Stimulated activated CD4-positive, alpha-beta T cell treated with anti-CD3 and anti-CD28 coated beads, Interleukin-4, amount 100 ng/mL, for 1 hour (primary cell): ENCODE data around the gene ASF1B.
"Not testable (repeated sequence)": the region's sequence is repeated elsewhere in the genome, so short reads cannot be mapped to it uniquely, and the experiment has no call there.

Experiments
- DNase-seq: peaks from one replicate; pipeline ENCODE4 v3.0.0-alpha.2; 2020

The ASF1B gene

GRCh38 chr19:14159059-14159458 is 22.7 kb upstream of the ASF1B start:
- DNase-seq = no peak

GRCh38 chr19:14158276-14159023 is 22.1 kb upstream of the ASF1B start:
- DNase-seq = no peak

- no peak for DNase-seq
Measured at GRCh38 chr19:14156971-14157717, 20.8 kb upstream of the ASF1B start.

GRCh38 chr19:14156122-14156521 is 19.7 kb upstream of the ASF1B start:
- DNase-seq = no peak

GRCh38 chr19:14155371-14155770 is 19.0 kb upstream of the ASF1B start:
- no peak for DNase-seq

GRCh38 chr19:14152713-14153112 is 16.3 kb upstream of the ASF1B start:
- no peak for DNase-seq

- no peak for DNase-seq
Measured at GRCh38 chr19:14150770-14151661, 14.6 kb upstream of the ASF1B start.

- no peak for DNase-seq
Measured at GRCh38 chr19:14150041-14150769, 13.8 kb upstream of the ASF1B start.

GRCh38 chr19:14149509-14149994 is 13.2 kb upstream of the ASF1B start:
- DNase-seq = peak; percentile 43

GRCh38 chr19:14148751-14149410 is 12.5 kb upstream of the ASF1B start:
- DNase-seq = no peak

- peak; percentile 54 for DNase-seq
Measured at GRCh38 chr19:14147797-14148605, 11.6 kb upstream of the ASF1B start.

- no peak for DNase-seq
Measured at GRCh38 chr19:14146789-14147216, 10.4 kb upstream of the ASF1B start.

- DNase-seq = not testable (repeated sequence)
Measured at GRCh38 chr19:14146169-14146568, 9.8 kb upstream of the ASF1B start.

GRCh38 chr19:14145381-14145780 is 9.0 kb upstream of the ASF1B start:
- DNase-seq = no peak

- DNase-seq = no peak
Measured at GRCh38 chr19:14142262-14143190, 6.1 kb upstream of the ASF1B start.

- DNase-seq = no peak
Measured at GRCh38 chr19:14141041-14141440, 4.7 kb upstream of the ASF1B start.

- DNase-seq = no peak
Measured at GRCh38 chr19:14139944-14140343, 3.6 kb upstream of the ASF1B start.

GRCh38 chr19:14138576-14139265 is 2.3 kb upstream of the ASF1B start:
- no peak for DNase-seq

GRCh38 chr19:14135985-14136508 is 342 bp downstream of the ASF1B start:
- DNase-seq = no peak
